ENCODE data around the gene TMOD1. TPM values are rescaled to one million over a fixed set of nuclear protein-coding genes. Genes with fewer than 3 reads are reported as not detected.

TMOD1 gene
- total and polyA plus RNA-seq, 9 of the 15 experiments (the other 6 are each of a cell fraction or from before 2014, with no cell fraction given): 7.1 to 41.2 (median 14.2) TPM

- TF ChIP-seq, protein P1, sequence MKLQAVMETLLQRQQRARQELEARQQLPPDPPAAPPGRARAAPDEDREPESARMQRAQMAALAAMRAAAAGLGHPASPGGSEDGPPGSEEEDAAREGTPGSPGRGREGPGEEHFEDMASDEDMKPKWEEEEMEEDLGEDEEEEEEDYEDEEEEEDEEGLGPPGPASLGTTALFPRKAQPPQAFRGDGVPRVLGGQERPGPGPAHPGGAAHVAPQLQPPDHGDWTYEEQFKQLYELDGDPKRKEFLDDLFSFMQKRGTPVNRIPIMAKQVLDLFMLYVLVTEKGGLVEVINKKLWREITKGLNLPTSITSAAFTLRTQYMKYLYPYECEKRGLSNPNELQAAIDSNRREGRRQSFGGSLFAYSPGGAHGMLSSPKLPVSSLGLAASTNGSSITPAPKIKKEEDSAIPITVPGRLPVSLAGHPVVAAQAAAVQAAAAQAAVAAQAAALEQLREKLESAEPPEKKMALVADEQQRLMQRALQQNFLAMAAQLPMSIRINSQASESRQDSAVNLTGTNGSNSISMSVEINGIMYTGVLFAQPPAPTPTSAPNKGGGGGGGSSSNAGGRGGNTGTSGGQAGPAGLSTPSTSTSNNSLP (IDR thresholded peaks at IDR 0.05; ENCODE audit: borderline replicate concordance, low read depth, low read length): no peak
- TF ChIP-seq, protein P2, sequence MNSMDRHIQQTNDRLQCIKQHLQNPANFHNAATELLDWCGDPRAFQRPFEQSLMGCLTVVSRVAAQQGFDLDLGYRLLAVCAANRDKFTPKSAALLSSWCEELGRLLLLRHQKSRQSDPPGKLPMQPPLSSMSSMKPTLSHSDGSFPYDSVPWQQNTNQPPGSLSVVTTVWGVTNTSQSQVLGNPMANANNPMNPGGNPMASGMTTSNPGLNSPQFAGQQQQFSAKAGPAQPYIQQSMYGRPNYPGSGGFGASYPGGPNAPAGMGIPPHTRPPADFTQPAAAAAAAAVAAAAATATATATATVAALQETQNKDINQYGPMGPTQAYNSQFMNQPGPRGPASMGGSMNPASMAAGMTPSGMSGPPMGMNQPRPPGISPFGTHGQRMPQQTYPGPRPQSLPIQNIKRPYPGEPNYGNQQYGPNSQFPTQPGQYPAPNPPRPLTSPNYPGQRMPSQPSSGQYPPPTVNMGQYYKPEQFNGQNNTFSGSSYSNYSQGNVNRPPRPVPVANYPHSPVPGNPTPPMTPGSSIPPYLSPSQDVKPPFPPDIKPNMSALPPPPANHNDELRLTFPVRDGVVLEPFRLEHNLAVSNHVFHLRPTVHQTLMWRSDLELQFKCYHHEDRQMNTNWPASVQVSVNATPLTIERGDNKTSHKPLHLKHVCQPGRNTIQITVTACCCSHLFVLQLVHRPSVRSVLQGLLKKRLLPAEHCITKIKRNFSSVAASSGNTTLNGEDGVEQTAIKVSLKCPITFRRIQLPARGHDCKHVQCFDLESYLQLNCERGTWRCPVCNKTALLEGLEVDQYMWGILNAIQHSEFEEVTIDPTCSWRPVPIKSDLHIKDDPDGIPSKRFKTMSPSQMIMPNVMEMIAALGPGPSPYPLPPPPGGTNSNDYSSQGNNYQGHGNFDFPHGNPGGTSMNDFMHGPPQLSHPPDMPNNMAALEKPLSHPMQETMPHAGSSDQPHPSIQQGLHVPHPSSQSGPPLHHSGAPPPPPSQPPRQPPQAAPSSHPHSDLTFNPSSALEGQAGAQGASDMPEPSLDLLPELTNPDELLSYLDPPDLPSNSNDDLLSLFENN (IDR thresholded peaks at IDR 0.05; ENCODE audit: low read depth in 2 of 2, low read length in 2 of 2): no peak
- no peak for TF ChIP-seq RFX1 (IDR thresholded peaks at IDR 0.05)
- no peak for TF ChIP-seq PCBP1 (IDR thresholded peaks at IDR 0.05; ENCODE audit: low read depth, low read length, poor library complexity, severe bottlenecking)
- no peak for TF ChIP-seq PTTG1 (tag; IDR thresholded peaks at IDR 0.05; ENCODE audit: low read depth)
- no peak for TF ChIP-seq ZNF586 (CRISPR knock-in tag; conservative IDR thresholded peaks at IDR 0.05)
- TF ChIP-seq, protein P3, sequence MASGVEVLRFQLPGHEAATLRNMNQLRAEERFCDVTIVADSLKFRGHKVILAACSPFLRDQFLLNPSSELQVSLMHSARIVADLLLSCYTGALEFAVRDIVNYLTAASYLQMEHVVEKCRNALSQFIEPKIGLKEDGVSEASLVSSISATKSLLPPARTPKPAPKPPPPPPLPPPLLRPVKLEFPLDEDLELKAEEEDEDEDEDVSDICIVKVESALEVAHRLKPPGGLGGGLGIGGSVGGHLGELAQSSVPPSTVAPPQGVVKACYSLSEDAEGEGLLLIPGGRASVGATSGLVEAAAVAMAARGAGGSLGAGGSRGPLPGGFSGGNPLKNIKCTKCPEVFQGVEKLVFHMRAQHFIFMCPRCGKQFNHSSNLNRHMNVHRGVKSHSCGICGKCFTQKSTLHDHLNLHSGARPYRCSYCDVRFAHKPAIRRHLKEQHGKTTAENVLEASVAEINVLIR (CRISPR knock-in tag; IDR thresholded peaks at IDR 0.05): no peak
- no peak for TF ChIP-seq GTF2F1 (IDR thresholded peaks at IDR 0.05; ENCODE audit: low read depth, low read length)
- no peak for TF ChIP-seq CLOCK (CRISPR knock-in tag; IDR thresholded peaks at IDR 0.05; ENCODE audit: borderline replicate concordance)
- no peak for TF ChIP-seq PRMT5 (CRISPR knock-in tag; IDR thresholded peaks at IDR 0.05)
- TF ChIP-seq ATF1 (CRISPR knock-in tag; IDR thresholded peaks at IDR 0.05): no peak
- TF ChIP-seq ATF1 (tag; IDR thresholded peaks at IDR 0.05): no peak
- no peak for TF ChIP-seq U2AF2 (optimal IDR thresholded peaks at IDR 0.05; ENCODE audit: low read depth, low read length)
- TF ChIP-seq, protein P4, sequence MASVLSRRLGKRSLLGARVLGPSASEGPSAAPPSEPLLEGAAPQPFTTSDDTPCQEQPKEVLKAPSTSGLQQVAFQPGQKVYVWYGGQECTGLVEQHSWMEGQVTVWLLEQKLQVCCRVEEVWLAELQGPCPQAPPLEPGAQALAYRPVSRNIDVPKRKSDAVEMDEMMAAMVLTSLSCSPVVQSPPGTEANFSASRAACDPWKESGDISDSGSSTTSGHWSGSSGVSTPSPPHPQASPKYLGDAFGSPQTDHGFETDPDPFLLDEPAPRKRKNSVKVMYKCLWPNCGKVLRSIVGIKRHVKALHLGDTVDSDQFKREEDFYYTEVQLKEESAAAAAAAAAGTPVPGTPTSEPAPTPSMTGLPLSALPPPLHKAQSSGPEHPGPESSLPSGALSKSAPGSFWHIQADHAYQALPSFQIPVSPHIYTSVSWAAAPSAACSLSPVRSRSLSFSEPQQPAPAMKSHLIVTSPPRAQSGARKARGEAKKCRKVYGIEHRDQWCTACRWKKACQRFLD (CRISPR knock-in tag; IDR thresholded peaks at IDR 0.05): peak; percentile 77; the same call in 1 of the 2 replicates
- TF ChIP-seq FOXM1 (IDR thresholded peaks at IDR 0.05; ENCODE audit: low read depth): no peak
- TF ChIP-seq FOXM1 (CRISPR knock-in tag; IDR thresholded peaks at IDR 0.05; ENCODE audit: low read depth): no peak
These were observed 66.4 kb downstream of the TMOD1 start (continued) for GRCh38 chr9:97567894-97568202.

Data from K562 (cell line).